HG03432 (cell line): Measurements from ENCODE around the gene CD81.

Experiments used
- ATAC-seq: cut with Tn5 transposase; IDR thresholded peaks from one replicate; pipeline ENCODE4 v1.9.1; 2021; ENCODE audit warnings: mild to moderate bottlenecking, moderate library complexity; ENCODE audit not compliant: unreplicated experiment

Gene CD81

DNA sequence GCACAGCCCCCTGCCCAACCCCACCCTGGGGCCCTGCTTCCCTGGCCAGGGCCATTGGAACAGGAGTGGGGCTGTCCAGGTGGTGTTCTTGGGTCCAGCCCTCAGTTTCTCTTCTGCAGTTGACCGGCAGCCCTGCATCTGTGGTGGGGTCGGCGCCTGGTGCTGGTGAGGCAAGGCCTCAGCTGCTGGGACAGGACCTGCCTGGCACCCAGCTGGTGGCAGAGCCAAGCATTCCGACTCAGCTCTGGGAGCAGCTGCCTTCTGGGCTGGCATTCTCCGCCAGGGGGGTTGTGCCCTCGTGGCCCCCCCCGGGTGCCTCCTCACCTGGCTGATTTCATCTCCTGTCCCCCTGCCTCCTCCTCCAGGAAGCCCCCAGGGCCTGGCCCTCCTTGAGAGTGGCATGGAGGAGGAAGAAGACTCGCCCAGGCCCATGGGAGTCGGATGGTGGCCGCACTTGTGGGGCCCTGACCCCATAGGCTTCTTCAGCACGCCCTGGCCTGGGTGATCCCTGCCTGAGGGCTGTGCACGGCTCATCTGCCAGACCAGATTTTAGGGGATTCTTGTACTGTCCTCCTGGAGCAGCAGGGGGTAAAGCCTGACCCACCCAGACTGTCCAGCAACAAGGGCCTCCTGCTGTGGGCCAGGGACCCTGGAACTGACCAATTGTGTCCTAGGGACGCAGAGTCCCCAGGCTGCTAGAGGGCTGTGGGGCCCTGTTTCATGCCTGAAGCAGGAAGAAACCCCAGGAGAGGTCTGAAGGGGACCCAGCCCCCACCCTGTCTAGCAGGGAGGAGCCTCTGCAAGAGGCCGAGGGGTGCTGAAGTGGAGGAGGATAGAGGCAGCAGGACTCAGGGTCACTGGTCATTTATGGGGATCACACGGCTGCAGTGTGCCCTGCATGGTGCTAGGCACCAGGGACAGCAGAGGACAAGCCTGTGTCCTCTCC, 11.6 kb downstream of the CD81 start:
- no peak for ATAC-seq

DNA sequence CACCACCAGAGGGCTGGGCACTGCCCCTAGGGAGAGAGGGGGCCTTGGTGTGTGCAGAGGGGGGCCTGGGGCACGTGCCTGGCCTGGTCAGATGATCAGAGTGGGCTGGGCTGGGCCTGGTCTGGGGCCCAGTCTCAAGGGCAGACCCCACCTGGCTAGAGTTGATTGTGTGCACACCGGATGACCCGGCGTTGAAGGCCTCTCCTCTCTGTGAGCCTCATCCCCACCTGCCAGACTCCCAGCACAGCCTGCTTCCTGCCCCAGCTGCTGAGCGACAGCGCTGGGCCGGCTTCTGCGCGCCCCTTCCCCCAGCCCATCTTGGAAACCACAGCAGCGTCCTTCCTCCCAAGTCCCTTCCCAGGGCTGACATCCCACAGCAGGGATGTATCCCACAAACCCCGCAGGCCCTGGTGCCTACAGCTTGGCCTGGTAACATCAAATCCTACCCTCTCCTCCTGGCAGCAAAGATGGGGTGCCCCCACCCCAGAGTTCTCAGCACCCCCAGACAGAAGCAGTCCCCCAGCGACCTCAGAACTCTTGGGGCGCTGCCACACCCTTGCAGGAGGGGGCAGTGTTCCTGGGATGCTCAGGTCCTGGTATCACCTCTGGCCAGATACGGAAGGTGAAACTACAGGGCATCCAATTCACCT, 12.4 kb downstream of the CD81 start:
- no peak for ATAC-seq

DNA sequence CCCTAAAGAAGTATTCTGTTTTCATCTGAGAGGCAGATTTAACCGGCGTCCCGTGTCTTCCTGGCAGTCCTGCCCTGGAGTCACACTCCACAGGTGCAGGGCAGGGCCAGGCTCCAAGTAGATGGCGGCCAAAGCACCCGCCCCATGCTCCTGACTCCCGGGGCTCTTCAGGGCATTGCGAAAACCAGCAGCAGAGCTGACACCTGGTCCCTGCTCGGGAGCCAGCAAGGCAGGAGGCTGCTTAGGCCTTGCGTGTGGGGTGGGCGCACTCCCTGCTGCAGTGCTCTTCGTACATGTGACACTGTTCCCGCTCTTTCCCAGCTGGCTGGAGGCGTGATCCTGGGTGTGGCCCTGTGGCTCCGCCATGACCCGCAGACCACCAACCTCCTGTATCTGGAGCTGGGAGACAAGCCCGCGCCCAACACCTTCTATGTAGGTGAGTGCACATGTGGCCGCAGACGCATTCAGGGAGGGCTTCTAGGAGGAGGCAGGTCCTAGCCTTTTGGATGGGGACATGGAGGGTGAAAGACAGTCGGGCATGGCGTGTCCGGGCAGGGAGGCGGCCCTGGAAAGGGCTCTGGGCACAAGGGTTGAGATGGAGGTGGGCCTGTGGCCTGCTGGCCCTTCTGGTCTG, 13.1 kb downstream of the CD81 start:
- ATAC-seq = no peak

DNA sequence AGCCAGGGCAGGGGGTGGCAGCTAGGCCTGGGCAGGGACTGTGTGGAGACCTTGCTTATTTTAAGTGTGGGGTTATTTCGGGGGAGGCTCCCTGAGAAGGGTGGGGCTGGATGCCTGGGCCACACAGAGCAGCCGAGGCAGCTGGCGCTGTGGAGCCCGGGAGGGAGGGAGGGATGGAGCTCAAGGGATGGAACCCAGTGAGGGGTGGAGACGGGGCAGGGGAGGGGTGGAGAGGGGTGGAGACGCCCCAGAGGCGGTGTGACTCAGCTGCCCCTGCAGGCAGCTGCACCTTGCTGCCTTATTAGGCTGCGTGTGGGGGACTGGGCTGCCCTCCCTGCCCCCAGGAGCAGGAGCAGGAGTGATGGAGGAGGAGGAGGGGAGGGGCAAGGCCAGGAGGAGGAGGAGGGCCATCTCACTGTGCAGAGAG, 13.6 kb downstream of the CD81 start:
- ATAC-seq = no peak

GRCh38 chr11:2391181-2391975, 14.3 kb downstream of the CD81 start:
- ATAC-seq = no peak

DNA sequence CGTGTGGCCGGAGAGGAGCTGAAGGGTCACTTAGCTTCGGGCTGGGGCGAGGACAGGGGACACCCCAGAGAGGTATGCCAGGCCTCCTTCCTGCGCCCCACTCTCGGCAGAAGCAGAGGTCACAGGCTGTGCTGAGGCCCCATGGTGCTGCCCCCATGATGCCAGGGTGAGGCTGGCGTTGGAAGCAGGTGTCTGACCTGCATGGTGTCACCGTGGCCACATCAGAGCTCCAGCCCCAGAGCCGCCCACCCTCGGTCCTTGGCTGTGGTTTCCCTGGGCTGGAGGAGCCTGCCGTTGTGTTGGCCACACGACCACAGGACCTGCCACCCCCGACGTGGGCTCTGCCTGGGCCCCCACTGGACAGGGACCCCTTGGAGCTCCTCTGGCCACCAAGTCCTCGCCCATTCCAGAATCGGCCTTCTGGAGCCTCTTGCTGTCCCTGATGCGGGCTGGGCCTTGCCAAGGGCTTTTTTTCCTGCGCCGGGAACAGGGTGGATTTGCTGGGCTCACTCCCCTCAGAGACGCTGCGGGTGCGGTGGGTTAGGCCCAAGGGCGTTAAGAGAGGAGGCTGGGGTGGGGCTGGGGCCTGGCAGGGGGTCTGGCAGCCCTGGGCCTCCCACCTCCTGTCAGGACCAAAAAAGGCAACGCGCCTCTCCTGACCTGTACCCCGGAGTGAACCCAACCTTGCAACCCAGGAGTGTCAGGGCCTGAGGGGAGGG, 15.3 kb downstream of the CD81 start:
- no peak for ATAC-seq

- ATAC-seq = no peak
Observed at GRCh38 chr11:2393111-2393868, 16.2 kb downstream of the CD81 start.

DNA sequence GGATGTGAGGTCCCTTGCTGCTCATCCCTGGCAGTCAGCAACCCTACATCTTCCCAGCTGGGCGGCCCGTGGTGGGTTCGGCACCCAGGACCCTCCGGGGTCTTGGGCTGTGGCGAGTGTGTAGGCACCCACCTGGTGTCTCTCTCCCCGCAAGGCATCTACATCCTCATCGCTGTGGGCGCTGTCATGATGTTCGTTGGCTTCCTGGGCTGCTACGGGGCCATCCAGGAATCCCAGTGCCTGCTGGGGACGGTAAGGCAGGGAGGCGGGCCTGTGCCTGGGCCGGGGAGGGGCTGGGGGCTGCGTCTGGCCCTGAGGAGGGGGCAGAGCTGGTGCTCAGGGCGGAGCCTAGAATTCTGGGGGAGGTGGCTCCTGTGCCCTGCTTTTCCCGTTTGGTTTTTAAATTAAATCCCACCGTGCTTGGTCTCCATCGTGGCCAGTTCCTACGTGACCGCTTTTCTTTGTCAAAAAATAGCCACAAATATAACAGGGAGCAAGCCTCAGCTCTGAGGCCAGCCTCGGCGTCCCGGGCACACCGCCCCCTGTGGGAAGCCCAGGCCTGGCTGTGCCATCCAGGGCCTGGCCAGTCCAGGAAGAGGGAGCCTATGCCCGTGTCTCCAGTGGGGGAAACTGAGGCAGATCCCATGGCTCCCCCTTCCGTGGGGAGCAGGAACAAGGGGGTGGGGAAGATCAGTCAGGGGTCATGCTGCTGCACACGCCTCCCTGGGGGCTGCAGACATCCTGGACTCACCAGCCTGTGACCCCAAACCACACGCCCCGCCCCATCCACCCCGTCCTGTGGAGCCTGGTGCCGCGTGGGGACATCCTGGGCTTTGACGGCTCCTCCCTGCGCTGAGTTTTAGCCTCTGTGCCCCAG, 17.1 kb downstream of the CD81 start:
- ATAC-seq = no peak

DNA sequence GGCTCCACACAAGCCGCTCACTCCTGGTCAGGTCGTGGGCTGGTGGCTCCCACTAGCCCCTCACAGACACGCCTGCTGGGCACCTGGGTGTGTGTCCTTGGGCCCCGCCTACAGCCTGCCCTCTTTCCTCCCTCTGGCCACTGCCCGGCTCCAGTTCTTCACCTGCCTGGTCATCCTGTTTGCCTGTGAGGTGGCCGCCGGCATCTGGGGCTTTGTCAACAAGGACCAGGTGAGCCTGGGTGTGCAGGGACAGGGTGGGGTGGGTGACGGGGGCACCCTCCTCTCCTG, 17.7 kb downstream of the CD81 start:
- ATAC-seq = no peak

DNA sequence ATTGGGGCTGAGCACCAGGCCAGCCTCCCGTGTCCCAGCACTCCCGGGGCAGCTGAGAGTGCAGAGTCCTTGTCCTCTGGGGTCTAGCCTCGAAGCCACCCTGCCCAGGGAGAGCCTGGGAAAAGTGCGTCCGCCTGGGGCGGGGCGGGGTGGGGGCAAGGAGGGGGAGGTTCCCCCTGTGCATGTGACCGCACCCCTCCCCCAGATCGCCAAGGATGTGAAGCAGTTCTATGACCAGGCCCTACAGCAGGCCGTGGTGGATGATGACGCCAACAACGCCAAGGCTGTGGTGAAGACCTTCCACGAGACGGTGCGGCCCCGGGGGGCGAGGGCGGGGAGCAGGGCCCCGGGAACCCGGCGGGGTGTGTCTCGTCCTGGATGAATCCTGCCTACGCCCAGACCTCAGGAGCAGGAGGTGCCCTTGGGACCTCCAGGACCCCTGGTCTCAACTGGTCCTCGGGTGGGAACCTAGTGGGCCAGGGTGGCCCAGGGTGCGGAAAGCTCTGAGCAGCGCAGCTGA, 18.2 kb downstream of the CD81 start:
- no peak for ATAC-seq

GRCh38 chr11:2395856-2396255, 18.7 kb downstream of the CD81 start:
- ATAC-seq = no peak

GRCh38 chr11:2396471-2396870, 19.4 kb downstream of the CD81 start:
- no peak for ATAC-seq

- ATAC-seq = no peak
Observed at GRCh38 chr11:2397005-2397404, 19.9 kb downstream of the CD81 start.

DNA sequence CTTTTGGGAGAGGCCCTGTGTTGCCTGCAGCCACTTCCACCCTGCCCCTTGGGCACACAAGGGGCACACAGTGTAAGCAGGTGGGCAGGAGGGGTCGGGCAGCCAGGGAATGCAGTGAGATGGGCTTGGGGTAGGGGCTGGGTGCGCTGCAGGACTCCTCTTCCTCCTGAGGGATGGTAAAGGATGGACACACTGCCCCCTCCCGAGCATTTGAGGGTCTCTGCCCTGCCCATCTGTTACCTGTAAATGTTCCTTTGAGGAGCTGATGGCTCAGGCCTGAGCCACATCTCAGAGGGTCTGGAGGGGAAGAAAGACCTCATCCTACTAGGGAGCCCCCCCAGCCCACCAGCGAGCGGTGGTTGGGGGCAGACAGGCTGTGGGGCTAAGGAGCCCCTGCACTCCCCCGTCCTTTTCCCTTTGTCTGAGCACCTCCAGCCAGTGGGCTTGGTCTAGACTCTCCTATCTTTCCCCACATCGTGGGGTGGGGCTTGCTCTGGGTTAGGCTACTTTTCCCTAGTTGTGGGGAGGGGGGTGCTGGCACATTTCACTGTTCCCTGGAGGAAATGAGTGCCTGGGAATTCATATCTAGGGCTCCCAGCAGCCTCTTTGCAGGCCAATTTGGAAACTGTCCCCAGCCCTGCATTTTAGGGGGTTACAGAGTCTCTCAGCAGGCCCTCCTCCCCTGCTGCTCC, 21.7 kb downstream of the CD81 start:
- no peak for ATAC-seq

- peak; percentile 8 for ATAC-seq
Observed at GRCh38 chr11:2399488-2400068, 22.5 kb downstream of the CD81 start.

- peak; percentile 80 for ATAC-seq
Observed at GRCh38 chr11:2400069-2400761, 23.1 kb downstream of the CD81 start, which contains the start of gene TSSC4. Gene TSSC4 (plus strand): TSS chr11:2400750. CDS start chr11:2402634, 1,884 bp downstream.
